DMS 273 treated with DMSO at 0.1 percent for 48 hours (cell line): ENCODE measurements around the gene AFDN.

Source experiments
- DNase-seq: peaks from one replicate; lab custom pipeline; 2025; lab: John Stamatoyannopoulos, UW

Gene AFDN

GRCh38 chr6:167819576-167819975, 7.1 kb upstream of the AFDN start:
- no peak for DNase-seq

- DNase-seq: no peak
Observed at GRCh38 chr6:167820681-167821080, 6.0 kb upstream of the AFDN start.

DNA sequence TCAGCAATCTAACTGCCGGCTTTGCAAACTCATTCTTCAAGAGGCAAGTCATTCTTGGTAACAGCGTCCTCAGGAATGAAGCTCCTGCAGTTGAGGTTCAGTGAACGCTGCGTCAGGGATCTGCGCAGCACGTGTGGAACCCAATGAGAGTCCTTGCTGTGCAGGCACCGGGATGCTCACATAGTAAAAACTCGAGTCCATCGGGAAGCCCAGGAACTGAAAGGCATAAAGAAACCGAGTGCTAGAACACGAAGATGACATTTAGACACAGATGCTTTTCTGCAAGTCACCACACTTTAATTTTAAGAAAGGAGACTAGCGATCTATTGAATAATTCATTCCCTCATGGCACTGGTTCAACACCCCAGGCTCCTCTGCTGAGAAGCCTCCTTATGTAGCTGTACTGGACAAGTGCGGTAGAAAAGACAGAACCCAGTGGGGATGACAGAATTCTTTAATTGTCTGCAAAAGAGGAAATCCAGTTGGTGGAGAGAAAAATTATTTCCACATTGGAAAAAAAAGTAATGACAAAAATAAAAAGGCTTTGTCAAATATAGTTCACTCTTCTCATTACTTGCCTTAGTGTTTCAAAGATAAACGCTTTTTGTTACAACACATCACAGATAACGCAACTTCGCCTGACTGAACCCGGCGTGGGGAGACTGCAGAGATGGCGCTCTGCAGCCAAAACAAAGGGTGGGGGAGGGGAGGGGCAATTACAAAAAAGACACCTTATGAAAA, 1.9 kb upstream of the AFDN start:
- DNase-seq: no peak

DNA sequence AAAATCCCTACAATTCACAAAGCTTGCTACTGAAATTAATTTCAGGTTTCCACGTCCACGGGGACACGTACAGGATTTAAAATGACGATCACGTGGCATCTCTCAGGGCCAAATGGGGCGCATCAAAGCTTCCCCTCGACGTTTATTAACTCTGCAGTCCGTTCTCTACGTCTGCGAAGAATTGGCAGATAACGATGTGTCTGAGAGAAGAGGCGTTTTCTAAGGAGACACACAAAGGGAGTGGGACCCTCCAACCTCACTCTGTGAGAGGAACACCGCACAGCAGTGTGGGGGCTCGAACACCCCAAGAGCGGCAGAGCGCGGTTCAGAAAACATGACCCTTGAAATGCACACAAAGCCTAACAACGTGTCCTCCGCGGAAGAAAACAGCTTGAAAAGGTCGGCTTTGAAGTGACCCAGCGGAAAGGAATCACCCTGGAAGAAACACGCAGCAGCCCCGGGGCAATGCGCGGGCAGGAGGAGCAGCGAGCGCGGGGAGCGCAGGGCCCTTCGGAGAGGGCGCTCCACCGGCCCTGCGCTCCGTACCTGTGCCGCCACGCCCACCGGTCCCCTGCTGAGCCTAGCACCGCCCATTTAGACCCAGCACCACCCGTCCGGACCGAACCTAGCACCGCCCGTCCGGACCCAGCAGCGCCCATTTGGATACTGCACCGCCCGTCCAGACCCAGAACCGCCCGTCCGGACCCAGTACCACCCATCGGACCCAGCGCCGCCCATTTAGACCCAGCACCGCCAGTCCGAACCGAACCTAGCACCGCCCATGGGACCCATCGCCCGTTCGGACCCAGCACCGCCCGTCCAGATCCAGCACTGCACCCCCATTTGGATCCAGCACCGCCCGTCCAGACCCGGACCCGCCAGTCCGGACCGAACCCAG, 1.1 kb upstream of the AFDN start:
- DNase-seq: no peak

GRCh38 chr6:167826230-167826895, 348 bp upstream of the AFDN start:
- no peak for DNase-seq

DNA sequence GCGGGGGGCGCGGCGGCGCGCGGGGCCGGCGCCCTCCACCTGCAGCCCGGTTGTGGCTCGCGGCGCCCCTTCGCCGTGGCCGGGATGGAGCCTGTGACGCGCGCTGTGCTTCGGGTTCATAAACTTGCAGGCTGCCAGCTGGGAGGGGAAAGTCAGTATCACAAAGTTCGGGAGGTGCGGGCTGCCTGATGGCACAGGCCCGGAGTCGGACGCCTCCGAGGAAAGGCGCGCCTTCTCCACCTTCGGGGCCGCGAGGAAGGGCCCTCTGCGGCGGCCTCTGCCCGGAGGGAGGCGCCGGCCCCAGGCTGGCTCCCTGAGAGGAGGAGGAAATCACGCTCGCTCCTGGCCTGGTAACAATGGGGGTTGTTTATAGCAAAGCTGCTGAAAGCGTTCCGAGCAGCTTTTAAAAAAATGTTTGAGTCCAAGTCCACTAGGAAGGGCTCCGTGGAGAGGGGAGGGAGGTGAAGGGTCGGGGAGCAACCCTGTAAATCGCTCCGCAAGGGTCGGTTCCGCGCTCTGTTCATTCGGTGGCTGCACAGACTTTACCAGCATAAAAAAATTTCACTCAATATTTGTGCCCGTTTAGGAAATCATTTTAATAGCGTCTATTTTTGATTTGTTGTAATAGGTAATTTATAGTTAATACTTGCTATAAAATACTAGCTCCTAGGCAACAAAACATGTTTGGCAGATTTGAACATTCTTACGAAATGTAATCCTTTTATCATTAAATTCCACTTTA, 1.0 kb downstream of the AFDN start:
- DNase-seq: no peak

DNA sequence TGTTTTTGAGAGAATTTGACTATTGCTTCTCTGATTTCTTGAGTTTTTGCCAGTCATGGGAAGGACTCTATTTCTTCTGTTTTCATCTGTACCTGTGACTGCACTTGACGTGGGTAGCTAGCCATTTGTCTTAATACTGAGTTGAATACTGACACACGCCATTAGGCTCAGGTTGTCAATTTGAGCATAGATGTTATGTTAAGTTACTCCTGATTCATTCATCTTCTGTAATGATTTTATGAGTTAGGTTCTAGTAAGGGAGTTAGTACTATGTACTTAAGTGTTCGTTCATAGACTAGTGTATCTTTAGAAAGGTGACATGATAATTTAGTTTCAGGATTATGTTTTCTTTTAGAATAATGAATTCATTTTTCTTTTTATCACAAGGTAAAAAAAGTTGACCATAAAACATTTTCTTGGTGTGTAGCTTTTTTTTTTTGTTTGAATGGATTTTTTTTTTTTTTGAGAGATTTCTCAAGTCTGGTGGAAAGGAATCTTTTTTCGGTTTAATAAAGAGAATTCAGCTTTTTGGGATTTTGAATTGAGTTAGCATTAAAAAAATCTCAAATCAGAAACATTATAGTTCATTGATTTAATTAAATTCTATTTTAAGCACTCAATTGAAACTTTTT, 1.7 kb downstream of the AFDN start:
- DNase-seq: no peak

- DNase-seq: no peak
Observed at GRCh38 chr6:167829513-167829912, 2.8 kb downstream of the AFDN start.

DNA sequence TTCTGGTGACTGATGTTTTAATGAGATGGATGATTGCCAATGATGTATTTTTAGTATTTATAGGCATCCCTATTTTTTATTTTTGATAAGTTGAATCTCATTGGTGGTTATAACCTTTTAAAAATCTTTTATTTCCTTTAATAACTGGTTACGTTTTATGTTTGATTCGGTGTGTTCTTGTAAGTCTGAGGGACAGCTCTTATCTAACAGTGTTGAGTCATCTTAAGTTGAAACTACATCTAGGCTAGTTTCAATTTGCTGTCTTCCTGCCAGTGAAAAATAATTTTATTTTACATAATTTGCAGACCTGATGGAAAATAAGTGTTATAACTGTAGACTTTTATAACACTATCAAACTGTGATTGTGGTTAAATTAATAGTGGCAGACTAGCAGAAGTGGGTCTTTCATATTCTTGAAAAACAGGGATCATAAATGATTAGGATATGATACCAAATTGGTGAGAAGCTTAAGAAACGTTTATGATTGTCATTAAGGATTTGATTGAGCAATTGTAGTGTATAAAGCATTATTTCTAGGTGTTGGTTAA, 4.6 kb downstream of the AFDN start:
- DNase-seq: no peak

GRCh38 chr6:167832497-167833395, 6.0 kb downstream of the AFDN start:
- no peak for DNase-seq

- DNase-seq: no peak
Observed at GRCh38 chr6:167833396-167833763, 6.7 kb downstream of the AFDN start.

DNA sequence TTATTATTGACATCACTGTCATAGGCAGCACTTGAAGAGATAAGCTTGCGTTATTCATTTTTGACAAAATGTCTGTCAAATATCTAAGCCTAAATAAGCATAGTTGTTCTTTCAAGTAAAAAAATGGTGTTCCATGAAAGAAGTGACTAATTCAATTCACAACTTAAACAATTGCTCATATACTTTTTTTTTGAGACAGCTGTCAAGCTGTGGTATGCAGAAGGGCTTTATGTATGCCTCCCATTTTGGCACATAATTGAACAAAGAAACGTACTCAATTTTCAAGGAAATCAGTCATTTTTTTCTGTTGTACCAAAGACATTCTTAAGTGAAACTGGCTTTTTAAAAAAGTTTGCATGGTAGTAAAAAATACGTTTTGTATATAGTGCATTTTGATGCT, 8.5 kb downstream of the AFDN start:
- no peak for DNase-seq

DNA sequence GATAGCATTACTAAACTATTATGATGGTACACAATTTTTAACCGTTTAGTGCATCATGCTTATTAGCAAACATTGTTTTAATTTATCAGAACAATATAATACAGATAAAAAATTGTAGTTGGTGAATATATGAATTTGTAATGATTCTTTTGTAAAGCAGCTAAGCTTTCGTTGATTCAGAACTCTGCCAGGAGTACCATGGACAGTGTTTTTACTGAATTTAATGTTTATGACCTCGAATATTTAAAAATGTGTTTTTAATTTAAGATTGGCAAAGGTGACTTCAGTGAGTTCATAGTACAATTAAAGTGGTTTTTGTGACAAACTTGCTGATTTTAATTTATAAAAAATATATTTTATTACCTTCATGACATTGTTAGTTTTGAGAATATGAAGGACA, 10.0 kb downstream of the AFDN start:
- DNase-seq: no peak

DNA sequence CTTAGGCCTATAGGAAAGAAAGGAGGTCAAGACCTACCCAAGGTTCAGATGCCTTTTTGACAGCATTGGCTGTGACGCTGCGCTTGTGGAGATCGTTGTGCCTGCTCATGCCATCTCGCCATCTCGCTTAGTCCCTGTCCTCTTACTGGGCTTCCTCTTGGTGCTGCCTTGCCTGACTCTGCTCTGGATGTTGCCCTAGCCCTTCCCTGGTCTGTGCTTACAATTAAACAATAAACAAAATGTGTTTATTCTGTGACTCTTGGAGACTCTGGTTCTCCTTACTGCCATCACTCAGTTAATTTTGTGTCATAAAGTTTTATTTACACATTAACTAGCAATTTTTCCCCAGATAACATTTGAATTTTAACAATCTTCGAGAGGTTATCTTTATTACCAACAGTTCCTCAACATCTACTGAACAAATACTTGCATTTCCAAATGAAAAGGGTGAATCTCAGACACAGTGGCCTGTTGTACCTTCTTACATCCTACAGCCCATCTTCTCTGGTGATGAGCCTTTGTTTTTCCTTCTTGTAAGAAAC, 11.6 kb downstream of the AFDN start:
- no peak for DNase-seq

- no peak for DNase-seq
Observed at GRCh38 chr6:167839343-167839742, 12.6 kb downstream of the AFDN start.

DNA sequence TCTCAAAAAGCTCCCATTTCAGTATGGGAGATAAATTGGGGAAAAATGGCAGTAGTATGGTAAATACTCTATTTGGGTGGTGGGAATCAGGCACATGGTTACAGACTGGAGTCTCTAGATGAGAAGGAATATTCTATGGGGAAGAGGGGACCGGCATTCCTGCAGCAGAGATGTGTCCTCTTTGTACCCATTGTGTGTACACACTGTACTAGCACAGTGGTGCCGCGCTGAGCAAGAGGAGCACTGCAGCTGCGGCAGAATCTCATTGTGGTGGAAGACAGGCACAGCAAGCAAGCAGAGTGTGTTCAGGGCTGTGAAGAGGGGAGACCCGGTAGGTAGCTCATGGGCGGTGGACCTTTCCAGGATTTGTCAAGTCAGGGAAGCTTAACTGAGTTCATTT, 13.0 kb downstream of the AFDN start:
- no peak for DNase-seq

- DNase-seq: no peak
Observed at GRCh38 chr6:167840160-167840525, 13.4 kb downstream of the AFDN start.

DNA sequence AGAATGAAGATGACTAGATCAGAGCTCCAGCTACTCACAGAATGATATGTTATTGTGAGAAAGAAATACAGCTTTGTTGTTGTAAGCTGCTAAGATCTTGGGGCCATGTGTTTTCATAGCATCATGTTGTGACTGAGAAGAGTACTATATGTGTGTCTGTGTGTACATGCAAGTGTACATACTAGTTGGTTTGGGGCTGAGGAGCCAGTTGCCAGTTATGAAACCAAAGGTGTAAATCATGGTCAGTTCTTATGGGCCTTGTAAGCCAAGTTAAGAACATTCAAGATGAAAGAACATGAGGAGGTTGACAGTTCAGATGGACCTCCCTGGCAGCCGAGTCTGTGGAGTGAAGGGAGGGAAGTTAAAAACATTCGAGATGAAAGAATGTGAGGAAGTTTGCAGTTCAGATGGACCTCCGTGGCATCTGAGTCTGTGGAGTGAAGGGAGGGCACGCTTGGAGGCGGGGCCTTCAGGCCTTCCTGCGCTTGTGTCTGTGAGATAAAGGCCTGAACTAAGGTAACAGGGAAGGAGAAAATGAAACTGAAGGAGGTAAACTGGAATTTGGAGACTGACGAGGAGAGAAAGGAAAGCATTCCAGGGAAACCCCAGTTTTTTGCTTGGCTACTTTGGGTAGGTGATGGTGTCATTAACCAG, 13.9 kb downstream of the AFDN start:
- no peak for DNase-seq

GRCh38 chr6:167841981-167842380, 15.3 kb downstream of the AFDN start:
- no peak for DNase-seq

- no peak for DNase-seq
Observed at GRCh38 chr6:167842457-167842856, 15.7 kb downstream of the AFDN start.
